ENCODE data around the gene CHRM4.
"Not testable (repeated sequence)": the region's sequence is repeated elsewhere in the genome, so short reads cannot be mapped to it uniquely, and the experiment has no call there.

Gene CHRM4

DNA sequence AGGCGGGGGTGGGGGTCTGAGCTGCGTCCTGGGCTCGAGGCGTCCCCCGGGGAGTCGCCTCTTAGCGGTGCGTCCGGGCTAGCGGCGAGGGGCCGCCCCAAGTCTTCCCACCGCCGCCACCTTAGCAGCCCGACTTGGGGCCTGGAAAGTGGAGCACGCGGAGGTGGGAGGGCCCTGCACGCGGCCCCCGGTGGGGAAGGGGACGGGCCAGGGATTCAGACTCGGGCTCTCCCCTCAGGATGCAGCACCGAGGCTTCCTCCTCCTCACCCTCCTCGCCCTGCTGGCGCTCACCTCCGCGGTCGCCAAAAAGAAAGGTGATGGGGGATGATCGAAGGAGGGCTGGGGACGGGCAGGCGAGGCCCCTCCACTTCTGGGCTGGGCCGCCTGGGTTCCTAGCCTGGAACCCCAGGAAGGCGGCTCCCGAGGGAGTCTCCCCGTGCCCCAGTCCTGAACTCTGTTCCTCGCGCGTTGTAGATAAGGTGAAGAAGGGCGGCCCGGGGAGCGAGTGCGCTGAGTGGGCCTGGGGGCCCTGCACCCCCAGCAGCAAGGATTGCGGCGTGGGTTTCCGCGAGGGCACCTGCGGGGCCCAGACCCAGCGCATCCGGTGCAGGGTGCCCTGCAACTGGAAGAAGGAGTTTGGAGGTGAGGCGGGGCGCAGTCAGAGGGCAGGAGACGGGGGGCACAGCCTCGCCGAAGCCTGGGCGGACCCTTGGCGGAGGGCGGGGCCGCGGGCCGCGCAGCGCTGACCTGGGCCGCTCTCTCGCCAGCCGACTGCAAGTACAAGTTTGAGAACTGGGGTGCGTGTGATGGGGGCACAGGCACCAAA, 9.5 kb downstream of the CHRM4 start:
- DNase-seq: no peak

DNA sequence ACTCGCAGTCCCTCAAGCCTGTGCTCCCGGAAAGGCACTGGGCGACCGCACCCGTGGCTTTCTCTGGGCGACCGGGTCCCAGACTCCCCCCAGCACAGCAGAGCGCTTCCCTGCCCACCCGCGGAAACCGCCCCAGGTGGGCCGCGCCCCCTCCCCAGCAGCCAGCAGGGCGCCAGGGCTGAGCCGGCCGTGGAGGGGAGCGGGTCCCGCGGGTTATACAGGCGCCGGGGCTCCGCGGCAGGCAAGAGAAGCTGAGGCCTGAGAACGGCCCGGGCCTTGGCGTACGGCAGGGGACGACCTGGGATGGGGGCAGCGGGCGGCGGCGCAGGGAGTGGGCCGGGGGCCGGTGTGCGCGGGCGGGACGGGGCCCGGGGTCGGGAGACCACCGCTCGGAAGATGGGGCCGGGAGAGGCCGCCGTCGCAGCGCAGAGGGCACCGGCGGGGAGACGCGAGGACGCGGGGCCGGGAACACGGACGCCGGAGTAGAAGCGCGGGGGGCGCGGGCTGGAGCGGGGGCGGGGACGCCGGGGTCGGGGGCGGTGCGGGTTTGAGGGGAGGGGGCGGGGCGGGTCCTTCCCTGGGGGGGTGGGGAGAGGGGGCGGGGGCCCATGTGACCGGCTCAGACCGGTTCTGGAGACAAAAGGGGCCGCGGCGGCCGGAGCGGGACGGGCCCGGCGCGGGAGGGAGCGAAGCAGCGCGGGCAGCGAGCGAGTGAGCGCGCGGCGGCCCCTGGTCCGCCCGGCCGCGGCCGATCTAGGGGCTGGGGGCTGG, 10.3 kb downstream of the CHRM4 start, which contains the start of gene MDK:
Gene MDK, plus strand, starts transcription at position 622 of the 771 bp plus-strand sequence. CDS start 389 bp downstream, outside the sequence.
- DNase-seq: no peak

DNA sequence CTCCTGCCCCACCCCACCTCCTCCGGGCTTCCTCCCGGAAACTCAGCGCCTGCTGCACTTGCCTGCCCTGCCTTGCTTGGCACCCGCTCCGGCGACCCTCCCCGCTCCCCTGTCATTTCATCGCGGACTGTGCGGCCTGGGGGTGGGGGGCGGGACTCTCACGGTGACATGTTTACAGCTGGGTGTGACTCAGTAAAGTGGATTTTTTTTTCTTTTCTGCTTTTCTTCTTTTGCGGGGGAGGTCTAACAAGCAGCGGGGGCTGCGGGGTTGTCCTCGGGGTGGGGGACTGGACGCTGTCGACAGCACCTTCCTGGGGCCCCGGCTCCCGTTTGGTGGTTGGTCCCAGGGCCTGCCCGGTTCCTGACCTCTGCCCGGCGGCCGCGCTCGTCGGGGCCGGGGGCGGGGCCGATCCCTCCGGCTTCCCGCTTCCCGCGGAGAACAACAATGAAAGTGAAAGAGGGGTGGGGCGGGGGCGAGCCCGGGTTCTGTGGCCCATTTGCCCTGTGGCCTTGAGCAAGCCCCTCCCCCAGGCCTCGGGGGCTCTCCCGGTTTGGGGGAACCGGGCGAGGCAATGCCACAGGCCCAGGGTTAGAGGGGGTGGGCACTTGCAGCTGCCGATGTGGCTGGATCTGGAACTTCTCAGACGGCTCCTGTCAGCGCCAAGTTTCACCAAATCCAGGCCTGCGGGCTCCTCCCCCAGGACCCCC, 11.1 kb downstream of the CHRM4 start:
- peak; percentile 87 for DNase-seq

DNA sequence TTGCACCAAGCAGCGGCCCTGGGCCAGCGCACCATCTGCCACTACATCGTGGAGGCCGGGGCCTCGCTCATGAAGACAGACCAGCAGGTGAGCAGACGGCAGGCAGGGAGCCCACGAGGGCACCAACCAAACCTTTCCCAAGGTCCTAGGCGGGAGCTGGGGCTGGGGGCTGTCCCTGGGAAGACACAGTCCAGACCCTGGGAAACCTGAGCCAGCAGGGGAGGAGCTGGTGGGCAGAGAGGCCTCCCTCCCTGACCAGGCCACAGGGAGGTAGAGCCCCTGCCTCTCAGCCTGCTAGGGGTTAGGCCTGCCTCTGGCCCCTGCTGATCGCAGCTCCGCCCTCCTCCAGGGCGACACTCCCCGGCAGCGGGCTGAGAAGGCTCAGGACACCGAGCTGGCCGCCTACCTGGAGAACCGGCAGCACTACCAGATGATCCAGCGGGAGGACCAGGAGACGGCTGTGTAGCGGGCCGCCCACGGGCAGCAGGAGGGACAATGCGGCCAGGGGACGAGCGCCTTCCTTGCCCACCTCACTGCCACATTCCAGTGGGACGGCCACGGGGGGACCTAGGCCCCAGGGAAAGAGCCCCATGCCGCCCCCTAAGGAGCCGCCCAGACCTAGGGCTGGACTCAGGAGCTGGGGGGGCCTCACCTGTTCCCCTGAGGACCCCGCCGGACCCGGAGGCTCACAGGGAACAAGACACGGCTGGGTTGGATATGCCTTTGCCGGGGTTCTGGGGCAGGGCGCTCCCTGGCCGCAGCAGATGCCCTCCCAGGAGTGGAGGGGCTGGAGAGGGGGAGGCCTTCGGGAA, 11.9 kb downstream of the CHRM4 start:
- not testable (repeated sequence) for DNase-seq

DNA sequence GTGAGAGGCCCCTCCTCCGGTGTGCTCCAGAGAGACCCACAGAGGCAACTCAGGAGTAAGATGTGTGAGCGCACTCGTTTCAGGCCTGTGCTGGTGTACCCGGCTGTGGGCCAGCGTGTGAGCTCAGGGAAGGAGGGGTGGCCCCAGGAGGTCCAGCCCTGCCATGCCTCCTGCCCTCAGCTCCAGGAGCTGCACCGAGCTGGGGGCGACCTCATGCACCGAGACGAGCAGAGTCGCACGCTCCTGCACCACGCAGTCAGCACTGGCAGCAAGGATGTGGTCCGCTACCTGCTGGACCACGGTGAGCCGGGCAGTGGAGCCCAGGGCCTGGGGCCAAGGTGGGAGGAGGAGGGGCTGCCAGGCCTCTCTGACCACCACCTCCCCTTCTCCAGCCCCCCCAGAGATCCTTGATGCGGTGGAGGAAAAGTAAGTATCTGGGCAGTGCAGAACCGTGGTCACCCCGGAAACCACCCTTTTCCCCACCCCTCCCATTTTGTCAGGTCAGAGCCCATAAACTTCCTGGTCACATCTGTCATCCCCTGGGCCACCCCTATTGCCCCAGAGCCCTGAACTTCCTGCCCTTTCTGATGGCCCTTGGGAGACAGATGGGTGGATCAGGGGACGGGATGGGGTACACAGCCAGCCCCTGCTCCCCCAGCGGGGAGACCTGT, 12.6 kb downstream of the CHRM4 start:
- no peak for DNase-seq

DNA sequence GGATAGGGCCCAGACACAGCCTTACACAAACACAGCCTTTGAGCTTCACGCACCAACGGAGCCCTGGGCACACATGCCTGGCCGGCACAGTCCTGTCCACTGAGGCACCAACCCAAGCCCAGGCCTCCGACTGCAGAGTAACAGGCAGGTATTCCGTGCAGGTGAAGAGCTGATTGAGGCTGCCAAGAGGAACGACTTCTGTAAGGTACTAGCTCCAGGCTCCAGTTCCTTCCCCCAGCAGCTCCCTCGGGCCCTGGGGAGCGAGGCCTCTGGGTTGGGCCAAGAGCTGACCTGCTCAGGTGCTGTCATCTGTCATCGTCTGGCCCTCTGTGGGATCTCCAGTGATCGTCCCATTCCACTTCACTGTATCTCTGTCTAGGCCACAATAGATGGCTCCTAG, 13.3 kb downstream of the CHRM4 start:
- no peak for DNase-seq

DNA sequence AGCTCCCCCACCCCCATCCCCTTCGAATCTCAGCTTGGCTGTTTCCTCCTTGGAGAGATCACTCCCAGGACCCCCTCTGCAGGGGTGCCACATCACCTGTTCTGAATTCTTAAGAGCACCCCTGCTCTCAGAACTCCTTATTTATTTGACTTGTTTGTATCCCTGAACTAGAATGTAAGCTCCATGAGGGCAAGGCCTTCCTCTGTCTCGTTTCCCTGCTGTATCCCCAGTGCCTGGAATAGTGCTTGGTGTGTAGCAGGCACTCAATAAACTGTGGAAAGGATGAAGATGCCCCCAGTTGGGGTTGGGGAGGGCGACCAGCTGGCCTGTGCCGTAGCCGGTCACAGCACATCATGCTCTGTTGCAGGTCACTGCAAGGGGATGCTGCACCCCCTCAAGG, 13.7 kb downstream of the CHRM4 start:
- no peak for DNase-seq

DNA sequence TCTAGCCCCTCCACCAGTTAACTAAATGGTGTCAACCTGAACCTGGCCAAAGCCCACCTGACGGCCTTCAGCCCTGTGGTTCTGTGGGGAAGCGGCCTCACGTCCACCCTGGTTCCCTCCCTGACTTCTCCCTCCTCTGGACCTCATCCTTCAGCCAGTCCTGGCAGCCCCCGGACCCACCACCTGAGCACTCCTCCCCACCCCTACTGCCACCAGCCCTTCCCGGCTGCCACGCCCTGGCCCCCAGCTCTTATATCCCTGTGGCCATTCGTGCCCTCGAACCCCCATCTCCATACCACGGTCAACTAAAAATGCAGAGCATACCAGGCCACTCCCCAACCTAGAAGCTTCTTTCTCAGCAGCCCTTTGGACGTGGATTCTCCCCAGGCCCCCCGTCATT, 14.3 kb downstream of the CHRM4 start:
- DNase-seq: no peak

DNA sequence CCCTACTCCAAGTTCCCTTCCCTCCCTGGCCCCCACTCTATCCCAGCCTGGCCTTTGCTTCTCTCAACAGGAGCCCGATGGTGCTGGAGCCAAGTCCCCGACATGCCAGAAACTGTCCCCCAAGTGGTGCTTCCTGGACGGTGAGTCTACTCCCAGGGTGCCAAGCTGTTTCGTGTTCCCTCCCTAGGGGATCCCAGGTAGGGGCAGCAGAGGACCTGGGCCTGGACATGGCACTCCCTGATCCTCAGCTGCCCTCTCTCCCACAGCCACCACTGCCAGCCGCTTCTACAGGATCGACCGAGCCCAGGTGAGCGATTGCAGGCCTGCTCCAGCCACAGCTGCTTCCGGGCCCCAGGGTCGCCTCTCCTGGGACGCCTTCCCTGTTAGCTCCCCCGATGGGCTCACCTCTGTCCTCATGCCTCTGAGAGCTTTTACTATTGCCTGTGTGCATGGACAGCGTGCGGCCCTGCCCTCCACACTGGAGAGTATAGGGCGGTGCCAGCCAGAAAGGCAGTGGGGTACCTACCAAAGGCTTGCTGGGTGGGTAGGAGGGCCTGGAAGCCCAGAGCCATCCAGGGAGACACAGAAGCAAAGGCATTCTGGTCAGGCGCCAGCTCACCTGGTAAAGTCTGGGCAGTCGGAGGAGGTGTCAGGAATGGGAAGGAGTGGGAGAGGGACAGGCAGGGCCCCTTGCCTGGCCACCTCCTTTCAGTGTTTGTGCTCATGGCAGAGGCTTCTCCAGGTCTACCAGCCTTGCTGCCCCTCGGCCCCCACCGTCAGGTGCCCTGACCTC, 15.1 kb downstream of the CHRM4 start:
- no peak for DNase-seq

DNA sequence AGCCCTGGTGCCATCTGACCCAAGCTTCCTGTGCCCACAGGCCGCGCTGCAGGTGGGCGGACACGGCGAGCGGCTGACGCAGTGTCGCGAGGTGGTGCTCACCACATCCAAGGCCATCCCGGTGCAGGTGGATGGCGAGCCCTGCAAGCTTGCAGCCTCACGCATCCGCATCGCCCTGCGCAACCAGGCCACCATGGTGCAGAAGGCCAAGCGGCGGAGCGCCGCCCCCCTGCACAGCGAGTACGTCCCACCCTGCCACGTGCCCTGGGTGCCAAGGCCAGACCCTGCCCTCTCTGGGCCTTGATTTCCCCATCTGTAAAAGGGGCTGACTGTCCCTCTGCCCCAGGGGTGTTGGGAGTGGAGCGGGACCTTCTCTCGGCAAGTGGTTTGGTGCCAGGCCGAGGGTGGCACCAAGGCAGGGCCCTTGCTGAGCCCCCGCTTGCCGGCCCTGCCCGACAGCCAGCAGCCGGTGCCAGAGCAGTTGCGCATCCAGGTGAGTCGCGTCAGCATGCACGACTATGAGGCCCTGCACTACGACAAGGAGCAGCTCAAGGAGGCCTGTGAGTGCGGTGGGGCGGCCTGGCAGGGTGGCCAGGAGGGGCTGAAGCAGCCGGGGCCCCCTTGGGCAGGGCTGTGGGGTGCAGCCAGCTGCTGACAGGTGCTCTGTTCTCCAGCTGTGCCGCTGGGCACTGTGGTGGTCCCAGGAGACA, 16.0 kb downstream of the CHRM4 start:
- no peak for DNase-seq

DNA sequence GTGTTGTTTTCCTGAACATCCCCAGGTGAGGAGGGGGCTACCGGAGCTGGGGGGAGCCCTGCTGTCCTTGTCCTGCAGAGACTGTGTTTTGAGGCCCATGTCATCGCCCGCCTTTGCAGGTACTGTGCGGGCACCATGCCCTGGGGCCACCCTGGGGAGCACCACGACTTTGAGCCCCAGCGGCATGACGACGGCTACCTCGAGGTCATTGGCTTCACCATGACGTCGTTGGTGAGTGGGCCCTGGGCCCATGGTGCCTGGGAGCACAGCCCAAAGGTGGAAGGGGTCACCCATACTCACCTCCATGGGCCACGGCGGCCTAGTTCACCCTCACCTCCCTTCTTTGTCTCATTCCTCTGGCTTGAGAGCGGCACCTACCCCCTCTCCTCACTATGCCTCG, 16.8 kb downstream of the CHRM4 start:
- DNase-seq: no peak

DNA sequence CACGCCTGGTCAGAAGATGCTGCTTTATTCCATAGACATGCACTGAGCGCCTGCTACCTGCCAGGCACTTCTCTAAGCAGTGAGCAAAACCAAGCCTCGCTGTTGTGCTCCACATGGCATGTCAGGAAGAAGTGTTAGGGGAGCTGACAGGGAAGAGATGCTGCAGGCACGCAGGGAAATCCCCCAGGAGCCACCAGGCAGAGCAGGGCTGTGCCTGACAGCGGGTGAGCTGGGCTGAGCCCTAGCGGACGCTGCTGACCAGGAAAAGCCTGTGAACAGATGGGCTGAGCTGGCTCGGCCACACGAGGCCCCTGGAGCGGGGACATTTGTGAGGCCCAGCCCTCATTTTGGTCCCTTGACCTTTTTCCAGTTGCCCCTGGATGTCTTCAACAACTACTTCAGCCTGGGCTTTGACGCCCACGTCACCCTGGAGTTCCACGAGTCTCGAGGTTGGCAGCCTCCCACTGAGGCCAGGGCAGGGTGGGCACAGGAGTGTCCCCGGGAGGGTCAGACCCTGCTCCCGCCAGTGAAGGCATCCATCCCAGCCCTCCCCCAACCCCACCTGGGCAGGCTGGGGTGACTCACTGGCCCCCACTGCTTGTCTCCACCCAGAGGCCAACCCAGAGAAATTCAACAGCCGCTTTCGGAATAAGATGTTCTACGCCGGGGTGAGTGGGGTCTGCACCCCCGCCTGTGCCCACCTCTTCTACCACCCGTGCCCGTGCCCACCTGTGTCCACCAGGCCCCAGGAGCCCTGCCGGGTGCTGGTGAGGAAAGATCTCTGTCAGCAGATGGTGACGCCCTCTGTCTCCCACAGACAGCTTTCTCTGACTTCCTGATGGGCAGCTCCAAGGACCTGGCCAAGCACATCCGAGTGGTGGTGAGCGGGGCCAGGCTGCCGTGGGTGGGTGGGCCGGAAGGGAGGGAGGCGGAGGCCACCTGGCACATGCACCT, 17.5 kb downstream of the CHRM4 start:
- no peak for DNase-seq

DNA sequence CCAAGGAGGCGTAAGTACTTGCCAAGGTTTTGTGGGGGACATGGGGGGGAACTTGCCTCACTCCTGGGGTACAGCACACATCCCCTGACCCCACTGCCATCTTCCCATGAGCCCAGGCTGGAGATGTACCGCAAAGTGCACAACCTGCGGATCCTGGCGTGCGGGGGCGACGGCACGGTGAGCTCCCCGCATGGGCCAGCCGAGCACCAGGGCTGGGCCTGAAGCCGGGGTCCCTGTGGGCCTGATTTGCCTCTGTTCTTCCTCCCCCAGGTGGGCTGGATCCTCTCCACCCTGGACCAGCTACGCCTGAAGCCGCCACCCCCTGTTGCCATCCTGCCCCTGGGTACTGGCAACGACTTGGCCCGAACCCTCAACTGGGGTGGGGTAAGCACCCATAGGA, 19.1 kb downstream of the CHRM4 start:
- DNase-seq: not testable (repeated sequence)

DNA sequence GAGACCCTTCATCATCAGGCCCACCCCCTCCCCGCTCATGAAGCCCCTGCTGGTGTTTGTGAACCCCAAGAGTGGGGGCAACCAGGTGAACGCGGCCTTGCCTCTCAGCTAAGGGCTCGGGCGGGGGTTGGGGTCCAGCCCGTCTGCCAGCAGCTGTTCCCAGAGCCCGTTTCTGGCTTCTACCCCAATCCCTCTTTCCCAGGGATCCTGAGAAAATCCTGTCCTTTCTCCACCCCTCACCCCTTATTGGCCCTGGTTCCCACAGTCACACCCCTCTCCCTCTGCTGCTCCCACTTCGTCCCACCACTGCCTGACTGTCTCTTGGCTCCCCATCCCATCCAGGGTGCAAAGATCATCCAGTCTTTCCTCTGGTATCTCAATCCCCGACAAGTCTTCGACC, 19.5 kb downstream of the CHRM4 start:
- DNase-seq: no peak

DNA sequence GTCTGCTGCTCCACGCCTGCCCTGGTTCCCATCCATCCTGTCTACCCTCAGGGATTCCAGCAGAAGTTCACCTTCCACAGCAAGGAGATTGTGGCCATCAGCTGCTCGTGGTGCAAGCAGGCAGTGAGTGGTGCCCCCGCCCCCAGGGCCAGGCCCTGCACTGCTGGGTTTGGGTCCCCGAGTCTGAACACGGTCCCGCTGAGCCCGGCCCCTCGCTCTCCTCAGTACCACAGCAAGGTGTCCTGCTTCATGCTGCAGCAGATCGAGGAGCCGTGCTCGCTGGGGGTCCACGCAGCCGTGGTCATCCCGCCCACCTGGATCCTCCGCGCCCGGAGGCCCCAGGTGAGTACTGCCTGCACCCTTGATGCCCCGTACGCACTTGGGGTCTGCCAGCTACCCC, 20.3 kb downstream of the CHRM4 start:
- not testable (repeated sequence) for DNase-seq

DNA sequence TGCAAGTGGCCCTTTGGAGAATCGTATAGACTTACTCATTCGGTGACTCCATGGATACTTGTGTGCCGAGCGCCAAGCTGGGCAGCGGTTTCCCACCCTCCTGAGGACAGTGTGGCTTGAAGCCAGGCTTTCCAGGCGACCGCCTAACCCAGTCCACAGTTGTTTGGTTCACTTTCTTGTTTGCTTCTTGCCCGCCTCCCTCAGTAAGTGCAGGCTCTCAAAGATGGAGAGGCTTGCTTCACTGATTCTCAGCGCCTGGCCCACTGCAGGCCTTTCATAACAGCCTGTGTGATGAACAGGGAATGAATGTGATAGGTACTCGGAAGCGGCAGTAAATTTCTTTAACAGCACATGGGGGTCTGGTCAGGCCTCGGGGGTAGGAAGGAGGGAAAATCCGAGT, 21.3 kb downstream of the CHRM4 start:
- no peak for DNase-seq

DNA sequence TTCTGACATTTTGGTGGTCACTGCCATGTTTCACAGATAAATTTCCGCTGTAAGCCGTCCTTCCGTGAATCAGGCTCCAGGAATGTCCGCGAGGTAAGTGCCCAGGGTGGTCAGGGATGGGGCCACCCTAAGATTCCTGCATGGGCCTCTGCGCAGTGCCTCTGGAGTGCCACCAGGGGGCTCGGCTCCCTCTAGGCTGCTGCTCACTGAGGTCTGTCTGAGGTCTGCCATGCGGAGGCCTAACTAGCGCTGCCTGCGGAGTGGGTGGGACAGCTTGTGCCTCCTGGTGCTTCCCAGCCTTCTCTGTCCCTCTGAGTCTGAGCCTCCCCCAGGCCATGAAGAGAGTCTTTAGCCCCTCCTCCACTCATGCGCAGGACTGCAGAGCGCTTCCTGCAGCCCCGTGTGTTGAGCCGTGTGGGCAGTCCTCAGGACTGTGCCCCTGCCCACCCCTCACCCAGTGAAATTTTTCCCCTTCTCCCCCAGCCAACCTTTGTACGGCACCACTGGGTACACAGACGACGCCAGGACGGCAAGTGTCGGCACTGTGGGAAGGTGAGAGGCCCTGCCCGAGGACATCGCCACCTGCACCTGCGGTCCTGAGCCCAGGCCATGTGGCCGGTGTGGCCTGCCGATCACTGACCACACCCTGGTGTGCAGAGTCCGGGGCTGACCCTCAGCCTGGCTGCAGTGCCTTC, 22.0 kb downstream of the CHRM4 start:
- DNase-seq: peak; percentile 83

DNA sequence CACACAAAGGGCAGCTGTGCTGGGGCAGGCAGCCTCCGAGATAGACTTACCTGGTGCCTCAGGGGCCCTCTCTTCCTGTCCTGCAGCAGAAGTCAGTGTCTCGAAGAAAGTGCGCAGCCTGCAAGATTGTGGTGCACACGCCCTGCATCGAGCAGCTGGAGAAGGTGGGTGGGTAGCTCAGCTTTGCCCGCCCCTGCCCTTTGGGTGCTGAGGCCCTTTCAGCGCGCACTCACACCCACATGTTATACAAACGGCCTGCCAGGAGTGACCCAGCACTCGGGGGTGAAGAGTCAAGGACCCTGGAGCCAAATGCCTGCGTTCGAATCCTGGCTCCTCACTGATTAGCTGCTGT, 23.7 kb downstream of the CHRM4 start:
- no peak for DNase-seq

Data from activated effector memory CD4-positive, alpha-beta T cell treated with anti-CD3 and anti-CD28 coated beads, Interleukin-2, amount 50 U/mL, for 16 hours (primary cell).